ENCODE data around the gene PCBP3.

- TF ChIP-seq EP300 (conservative IDR thresholded peaks at IDR 0.05; ENCODE audit: poor library complexity, severe bottlenecking) (no peak), CTCF (IDR thresholded peaks at IDR 0.05; ENCODE audit: poor library complexity, severe bottlenecking) (no peak), MXI1 (conservative IDR thresholded peaks at IDR 0.05; ENCODE audit: poor library complexity, severe bottlenecking) (no peak), EZH2 (IDR thresholded peaks at IDR 0.05; ENCODE audit: borderline replicate concordance, insufficient read depth, low read length, poor library complexity, severe bottlenecking) (no peak), POLR2AphosphoS5 (IDR thresholded peaks at IDR 0.05) (no peak)
Observed at GRCh38 chr21:45819478-45820170, 176.1 kb downstream of the PCBP3 start.

All from neural cell (in vitro differentiated cells).